Type B pancreatic cell (in vitro differentiated cells): ENCODE results near the gene JMJD6. TPM values are rescaled to one million over a fixed set of nuclear protein-coding genes. Genes with fewer than 3 reads are reported as not detected.
"Not testable (repeated sequence)": the region's sequence is repeated elsewhere in the genome, so short reads cannot be mapped to it uniquely, and the experiment has no call there.

Experiments used
- DNase-seq: peaks from one replicate; pipeline ENCODE4 v3.0.0; 2021; ENCODE audit warnings: mixed read lengths; ENCODE audit not compliant: unreplicated experiment; ENCODE audit errors: extremely low spot score
- H3K27ac Mint-ChIP-seq: 2 replicates; pipeline ENCODE4 v1.8.0; 2021; ENCODE audit warnings: mild to moderate bottlenecking, mixed read lengths
- H3K27me3 Mint-ChIP-seq: 2 replicates; pipeline ENCODE4 v1.8.0; 2021; ENCODE audit warnings: mixed read lengths
- H3K36me3 Mint-ChIP-seq: 2 replicates; pipeline ENCODE4 v1.8.0; 2021; ENCODE audit warnings: mixed read lengths
- H3K4me1 Mint-ChIP-seq: one replicate; pipeline ENCODE4 v1.8.0; 2021; ENCODE audit warnings: mixed read lengths; ENCODE audit not compliant: unreplicated experiment
- H3K4me3 Mint-ChIP-seq: 2 replicates; pipeline ENCODE4 v1.8.0; 2021; ENCODE audit warnings: mild to moderate bottlenecking, mixed read lengths
- H3K9me3 Mint-ChIP-seq: 2 replicates; pipeline ENCODE4 v1.8.0; 2021; ENCODE audit warnings: mixed read lengths
- CTCF ChIP-seq: fragments of 200-600 bp; sonication (generic); conservative IDR thresholded peaks from 2 replicates; pipeline ENCODE4 v1.5.0; 2021; ENCODE audit warnings: antibody characterized with exemption, mild to moderate bottlenecking
- total RNA-seq: library from RNA; stranded (reverse); gene quantifications from 2 replicates; pipeline ENCODE4 v1.2.1, GENCODE V29; 2021; ENCODE audit warnings: low replicate concordance

The JMJD6 gene
- total RNA-seq, 1 donor from 2014 or later, result 23.6 TPM

GRCh38 chr17:76747716-76748363 is 21.4 kb upstream of the JMJD6 start:
- TF ChIP-seq CTCF, result no peak
- no peak for DNase-seq
- H3K4me1 Mint-ChIP-seq, result peaks cover 3% of the 10 kb centered on the region
- H3K36me3 Mint-ChIP-seq, result peaks cover 33% of the 10 kb centered on the region
- H3K9me3 Mint-ChIP-seq, result no peaks in the 10 kb centered on the region
- H3K4me3 Mint-ChIP-seq, result no peak overlapping the region
- H3K27ac Mint-ChIP-seq, result no peak overlapping the region
- no peaks in the 10 kb centered on the region for H3K27me3 Mint-ChIP-seq

- not testable (repeated sequence) for DNase-seq, H3K9me3 Mint-ChIP-seq, H3K4me1 Mint-ChIP-seq, H3K27ac Mint-ChIP-seq, H3K27me3 Mint-ChIP-seq, H3K4me3 Mint-ChIP-seq
- peaks cover 32% of the 10 kb centered on the region for H3K36me3 Mint-ChIP-seq
These were observed 19.4 kb upstream of the JMJD6 start for GRCh38 chr17:76745785-76746184.

GRCh38 chr17:76744747-76745146 is 18.3 kb upstream of the JMJD6 start:
- peaks cover 5% of the 10 kb centered on the region for H3K4me1 Mint-ChIP-seq
- no peak for DNase-seq
- no peak for TF ChIP-seq CTCF
- H3K36me3 Mint-ChIP-seq, result peaks cover 29% of the 10 kb centered on the region
- H3K4me3 Mint-ChIP-seq, result no peak overlapping the region
- no peak overlapping the region for H3K27ac Mint-ChIP-seq
- no peaks in the 10 kb centered on the region for H3K27me3 Mint-ChIP-seq
- no peaks in the 10 kb centered on the region for H3K9me3 Mint-ChIP-seq

GRCh38 chr17:76742958-76743357 is 16.6 kb upstream of the JMJD6 start:
- no peak for DNase-seq
- no peak overlapping the region for H3K27ac Mint-ChIP-seq
- H3K9me3 Mint-ChIP-seq, result no peaks in the 10 kb centered on the region
- no peaks in the 10 kb centered on the region for H3K27me3 Mint-ChIP-seq
- H3K36me3 Mint-ChIP-seq, result peaks cover 25% of the 10 kb centered on the region
- no peak overlapping the region for H3K4me3 Mint-ChIP-seq
- peaks cover 22% of the 10 kb centered on the region for H3K4me1 Mint-ChIP-seq
- TF ChIP-seq CTCF, result no peak

- H3K36me3 Mint-ChIP-seq, result peaks cover 21% of the 10 kb centered on the region
- H3K27ac Mint-ChIP-seq, result no peak overlapping the region
- H3K4me3 Mint-ChIP-seq, result peak overlapping the region; percentile 51
- H3K9me3 Mint-ChIP-seq, result no peaks in the 10 kb centered on the region
- H3K4me1 Mint-ChIP-seq, result peaks cover 22% of the 10 kb centered on the region
- DNase-seq, result no peak
- TF ChIP-seq CTCF, result no peak
- H3K27me3 Mint-ChIP-seq, result no peaks in the 10 kb centered on the region
These were observed 14.1 kb upstream of the JMJD6 start for GRCh38 chr17:76740329-76741118.

GRCh38 chr17:76739568-76740115 is 13.2 kb upstream of the JMJD6 start:
- not testable (repeated sequence) for H3K27me3 Mint-ChIP-seq, H3K9me3 Mint-ChIP-seq, H3K27ac Mint-ChIP-seq, DNase-seq
- Mint-ChIP-seq H3K36me3 (peaks cover 25% of the 10 kb centered on the region), H3K4me1 (peaks cover 27% of the 10 kb centered on the region), H3K4me3 (peak overlapping the region; percentile 28)
